ENCODE results near the gene ZBTB17. TPM values are rescaled to one million over a fixed set of nuclear protein-coding genes. Genes with fewer than 3 reads are reported as not detected.

The ZBTB17 gene
- total RNA-seq, 1 experiment from 2014 or later = 41.6 TPM

- POLR2A ChIA-PET = no interaction called here
- Histone ChIP-seq H3K27ac (ENCODE audit: low read length) (no peak overlapping the region), H3K9me3 (ENCODE audit: control insufficient read depth, insufficient read depth, low read depth, low read length) (no peaks in the 10 kb centered on the region), H3K4me3 (ENCODE audit: low read depth in 2 of 2, low read length in 2 of 2) (no peak overlapping the region), H3K4me1 (ENCODE audit: control insufficient read depth, insufficient read depth, low read length) (peaks cover 40% of the 10 kb centered on the region), H3K27me3 (ENCODE audit: control insufficient read depth, insufficient read depth, low read length) (no peaks in the 10 kb centered on the region), H3K36me3 (ENCODE audit: control insufficient read depth, insufficient read depth, low read length) (peaks cover 6% of the 10 kb centered on the region; the same call in 1 of the 2 replicates)
- CTCF ChIA-PET = no interaction called here
- no TSS peak for BruUV-seq (replicated peaks)
- TF ChIP-seq POLR2AphosphoS5 (IDR thresholded peaks at IDR 0.05; ENCODE audit: low read depth, low read length) (no peak), TCF7L2 (IDR thresholded peaks at IDR 0.05; ENCODE audit: low read depth, low read length) (no peak), SIN3A (IDR thresholded peaks at IDR 0.05; ENCODE audit: borderline replicate concordance, insufficient read depth, low read depth, low read length) (no peak), REST (IDR thresholded peaks at IDR 0.05; ENCODE audit: insufficient read depth in 1 of 2, low read depth in 2 of 2, low read length in 1 of 2) (no peak), CTCF (IDR thresholded peaks at IDR 0.05) (no peak)
- no peak for ATAC-seq
- in situ Hi-C loops (cut with HindIII; ENCODE audit: low pct_unique_long_range_greater_than_20kb, low sequenced_read_pairs) (no loop called here), intact Hi-C loops (cut with micrococcal nuclease; ENCODE audit: unreplicated experiment) (no loop called here)
- DNase-seq (ENCODE audit: low read depth, low spot score) = no peak
Observed at GRCh38 chr1:15947382-15948090, 28.4 kb downstream of the ZBTB17 start.

GRCh38 chr1:15946571-15947381 lies 29.1 kb downstream of the ZBTB17 start:
- Histone ChIP-seq H3K36me3 (ENCODE audit: control insufficient read depth, insufficient read depth, low read length) (peaks cover 6% of the 10 kb centered on the region; the same call in 1 of the 2 replicates), H3K27me3 (ENCODE audit: control insufficient read depth, insufficient read depth, low read length) (no peaks in the 10 kb centered on the region), H3K4me3 (ENCODE audit: low read depth in 2 of 2, low read length in 2 of 2) (no peak overlapping the region), H3K4me1 (ENCODE audit: control insufficient read depth, insufficient read depth, low read length) (peaks cover 33% of the 10 kb centered on the region), H3K9me3 (ENCODE audit: control insufficient read depth, insufficient read depth, low read depth, low read length) (no peaks in the 10 kb centered on the region), H3K27ac (ENCODE audit: low read length) (no peak overlapping the region)
- DNase-seq (ENCODE audit: low read depth, low spot score) (no peak), ATAC-seq (no peak)
- BruUV-seq (replicated peaks) = no TSS peak
- intact Hi-C loops (cut with micrococcal nuclease; ENCODE audit: unreplicated experiment) = no loop called here
- TF ChIP-seq TCF7L2 (IDR thresholded peaks at IDR 0.05; ENCODE audit: low read depth, low read length) (no peak), POLR2AphosphoS5 (IDR thresholded peaks at IDR 0.05; ENCODE audit: low read depth, low read length) (no peak), SIN3A (IDR thresholded peaks at IDR 0.05; ENCODE audit: borderline replicate concordance, insufficient read depth, low read depth, low read length) (no peak)
- in situ Hi-C loops (cut with HindIII; ENCODE audit: low pct_unique_long_range_greater_than_20kb, low sequenced_read_pairs) = no loop called here
- ChIA-PET CTCF (no interaction called here), POLR2A (no interaction called here)

All from Panc1 (cell line).